ENCODE results near the gene RNF5. TPM values are rescaled to one million over a fixed set of nuclear protein-coding genes. Genes with fewer than 3 reads are reported as not detected.

Gene RNF5
- total and polyA plus RNA-seq, 9 of the 15 experiments (the other 6 are each of a cell fraction or from before 2014, with no cell fraction given): 62.2 to 245 (median 129) TPM

DNA sequence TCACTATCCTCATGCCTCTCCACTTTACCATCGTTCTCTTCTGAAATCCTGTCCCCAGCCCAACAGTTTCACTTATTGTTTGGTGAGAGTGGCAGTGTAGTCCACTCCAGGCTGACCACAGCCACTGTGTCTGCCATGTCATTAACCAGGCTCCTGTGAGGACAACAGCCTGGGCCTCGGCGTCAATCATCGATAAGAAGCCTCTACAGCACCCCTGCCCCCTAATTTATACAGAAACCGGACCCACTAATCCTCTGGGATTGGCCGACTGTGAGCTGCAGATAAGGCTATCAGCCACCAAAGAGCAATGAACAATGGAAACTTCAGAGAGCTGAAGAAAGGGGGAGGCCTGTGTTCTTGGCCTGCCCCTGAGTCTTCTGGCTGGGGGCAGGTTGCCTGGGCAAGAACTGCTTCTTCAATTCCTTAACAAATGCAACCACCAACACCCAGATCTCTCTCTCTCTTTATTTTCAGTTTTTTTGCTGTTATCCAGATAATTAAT lies 10.4 kb upstream of the RNF5 start (continued):
- TF ChIP-seq SAFB (IDR thresholded peaks at IDR 0.05; ENCODE audit: borderline replicate concordance, low read depth, low read length): no peak
- TF ChIP-seq, protein P1, sequence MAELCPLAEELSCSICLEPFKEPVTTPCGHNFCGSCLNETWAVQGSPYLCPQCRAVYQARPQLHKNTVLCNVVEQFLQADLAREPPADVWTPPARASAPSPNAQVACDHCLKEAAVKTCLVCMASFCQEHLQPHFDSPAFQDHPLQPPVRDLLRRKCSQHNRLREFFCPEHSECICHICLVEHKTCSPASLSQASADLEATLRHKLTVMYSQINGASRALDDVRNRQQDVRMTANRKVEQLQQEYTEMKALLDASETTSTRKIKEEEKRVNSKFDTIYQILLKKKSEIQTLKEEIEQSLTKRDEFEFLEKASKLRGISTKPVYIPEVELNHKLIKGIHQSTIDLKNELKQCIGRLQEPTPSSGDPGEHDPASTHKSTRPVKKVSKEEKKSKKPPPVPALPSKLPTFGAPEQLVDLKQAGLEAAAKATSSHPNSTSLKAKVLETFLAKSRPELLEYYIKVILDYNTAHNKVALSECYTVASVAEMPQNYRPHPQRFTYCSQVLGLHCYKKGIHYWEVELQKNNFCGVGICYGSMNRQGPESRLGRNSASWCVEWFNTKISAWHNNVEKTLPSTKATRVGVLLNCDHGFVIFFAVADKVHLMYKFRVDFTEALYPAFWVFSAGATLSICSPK (IDR thresholded peaks at IDR 0.05; ENCODE audit: borderline replicate concordance): no peak
- TF ChIP-seq SMC3 (conservative IDR thresholded peaks at IDR 0.05; ENCODE audit: insufficient read depth, low read depth, low read length): no peak
- no peak for TF ChIP-seq ZNF79 (CRISPR knock-in tag; IDR thresholded peaks at IDR 0.05; ENCODE audit: low read depth)
- no peak for TF ChIP-seq ZNF3 (CRISPR knock-in tag; IDR thresholded peaks at IDR 0.05)
- no peak for TF ChIP-seq CHD1 (IDR thresholded peaks at IDR 0.05; ENCODE audit: low read length)
- peak in 1 of 2 experiments; percentile 74; a peak in 1 of 4 replicates for TF ChIP-seq NONO (IDR thresholded peaks at IDR 0.05; ENCODE audit: low read depth in 2 of 2, low read length in 1 of 2)
- TF ChIP-seq, protein P2, sequence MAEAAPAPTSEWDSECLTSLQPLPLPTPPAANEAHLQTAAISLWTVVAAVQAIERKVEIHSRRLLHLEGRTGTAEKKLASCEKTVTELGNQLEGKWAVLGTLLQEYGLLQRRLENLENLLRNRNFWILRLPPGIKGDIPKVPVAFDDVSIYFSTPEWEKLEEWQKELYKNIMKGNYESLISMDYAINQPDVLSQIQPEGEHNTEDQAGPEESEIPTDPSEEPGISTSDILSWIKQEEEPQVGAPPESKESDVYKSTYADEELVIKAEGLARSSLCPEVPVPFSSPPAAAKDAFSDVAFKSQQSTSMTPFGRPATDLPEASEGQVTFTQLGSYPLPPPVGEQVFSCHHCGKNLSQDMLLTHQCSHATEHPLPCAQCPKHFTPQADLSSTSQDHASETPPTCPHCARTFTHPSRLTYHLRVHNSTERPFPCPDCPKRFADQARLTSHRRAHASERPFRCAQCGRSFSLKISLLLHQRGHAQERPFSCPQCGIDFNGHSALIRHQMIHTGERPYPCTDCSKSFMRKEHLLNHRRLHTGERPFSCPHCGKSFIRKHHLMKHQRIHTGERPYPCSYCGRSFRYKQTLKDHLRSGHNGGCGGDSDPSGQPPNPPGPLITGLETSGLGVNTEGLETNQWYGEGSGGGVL (CRISPR knock-in tag; IDR thresholded peaks at IDR 0.05): no peak
- TF ChIP-seq ZNF717 (CRISPR knock-in tag; IDR thresholded peaks at IDR 0.05): no peak
- no peak for TF ChIP-seq ZC3H11A (IDR thresholded peaks at IDR 0.05; ENCODE audit: low read depth, low read length)
- TF ChIP-seq CBX3 (IDR thresholded peaks at IDR 0.05; ENCODE audit: borderline replicate concordance in 1 of 2, low read length in 2 of 2): peak in 1 of 2 experiments; percentile 68; a peak in 1 of 3 replicates
- TF ChIP-seq TCF7L2 (IDR thresholded peaks at IDR 0.05; ENCODE audit: low read depth, low read length): no peak
- TF ChIP-seq ID3 (CRISPR knock-in tag; IDR thresholded peaks at IDR 0.05): no peak
- no peak; the same call in none of the 2 replicates for TF ChIP-seq ID3 (tag; IDR thresholded peaks at IDR 0.05)
- no peak for TF ChIP-seq ZBTB43 (CRISPR knock-in tag; IDR thresholded peaks at IDR 0.05)
- no peak for TF ChIP-seq FUS (optimal IDR thresholded peaks at IDR 0.05; ENCODE audit: low read depth, low read length)
- peak; percentile 63 to 70; a peak in 2 of 4 replicates for TF ChIP-seq MLLT1 (IDR thresholded peaks at IDR 0.05)
- no peak for TF ChIP-seq EWSR1 (IDR thresholded peaks at IDR 0.05; ENCODE audit: borderline replicate concordance, low read depth, partially characterized antibody)
- TF ChIP-seq IFI16 (CRISPR knock-in tag; IDR thresholded peaks at IDR 0.05): no peak
- TF ChIP-seq ZKSCAN3 (CRISPR knock-in tag; IDR thresholded peaks at IDR 0.05): no peak

Data from K562 (cell line).